Prostate gland (tissue), 2 donors: Measurements from ENCODE around the gene FKTN.

Source experiments
- POLR2A ChIP-seq: fragments of 450-650 bp; IDR thresholded peaks from one replicate; pipeline ENCODE4 v1.6.1; 2016; ENCODE audit warnings: antibody characterized with exemption, mild to moderate bottlenecking
- POLR2AphosphoS5 ChIP-seq: sonication (generic); formaldehyde crosslinking; IDR thresholded peaks from one replicate; pipeline ENCODE4 v1.6.1; 2017; ENCODE audit warnings: antibody characterized with exemption
- TF ChIP-seq, protein P1 (sequence below), 4 experiments: fragments of 200-600 bp in 2 of 4; fragments of 450-650 bp in 2 of 4; sonication (generic) in 2 of 4; IDR thresholded peaks; 1 replicate in 3 of 4; 2 replicates in 1 of 4; pipeline ENCODE4 v1.5.1; 2016 to 2019; ENCODE audit warnings: antibody characterized with exemption in 4 of 4, mild to moderate bottlenecking in 2 of 4, moderate library complexity in 2 of 4

DNA sequence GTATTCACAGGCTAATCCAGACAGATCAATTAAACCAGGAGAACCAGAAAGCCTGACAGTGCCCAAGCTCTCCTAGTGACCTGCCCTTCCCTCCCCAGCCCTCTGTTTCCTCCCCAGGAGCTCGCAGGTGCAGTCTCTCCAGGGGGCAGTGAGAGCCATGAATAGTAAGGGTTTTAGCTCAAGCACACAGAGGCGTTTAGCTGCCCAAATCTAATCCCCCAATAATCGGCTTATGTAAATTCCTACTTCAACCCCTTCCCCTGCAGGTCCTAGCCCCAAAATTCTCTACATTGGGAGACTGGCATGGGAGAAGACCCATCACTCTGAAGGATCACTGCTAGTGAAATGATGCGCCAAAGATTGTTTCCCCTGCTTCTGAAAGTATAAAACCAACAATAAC lies 93.9 kb downstream of the FKTN start:
- TF ChIP-seq, protein P1, sequence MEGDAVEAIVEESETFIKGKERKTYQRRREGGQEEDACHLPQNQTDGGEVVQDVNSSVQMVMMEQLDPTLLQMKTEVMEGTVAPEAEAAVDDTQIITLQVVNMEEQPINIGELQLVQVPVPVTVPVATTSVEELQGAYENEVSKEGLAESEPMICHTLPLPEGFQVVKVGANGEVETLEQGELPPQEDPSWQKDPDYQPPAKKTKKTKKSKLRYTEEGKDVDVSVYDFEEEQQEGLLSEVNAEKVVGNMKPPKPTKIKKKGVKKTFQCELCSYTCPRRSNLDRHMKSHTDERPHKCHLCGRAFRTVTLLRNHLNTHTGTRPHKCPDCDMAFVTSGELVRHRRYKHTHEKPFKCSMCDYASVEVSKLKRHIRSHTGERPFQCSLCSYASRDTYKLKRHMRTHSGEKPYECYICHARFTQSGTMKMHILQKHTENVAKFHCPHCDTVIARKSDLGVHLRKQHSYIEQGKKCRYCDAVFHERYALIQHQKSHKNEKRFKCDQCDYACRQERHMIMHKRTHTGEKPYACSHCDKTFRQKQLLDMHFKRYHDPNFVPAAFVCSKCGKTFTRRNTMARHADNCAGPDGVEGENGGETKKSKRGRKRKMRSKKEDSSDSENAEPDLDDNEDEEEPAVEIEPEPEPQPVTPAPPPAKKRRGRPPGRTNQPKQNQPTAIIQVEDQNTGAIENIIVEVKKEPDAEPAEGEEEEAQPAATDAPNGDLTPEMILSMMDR (IDR thresholded peaks at IDR 0.05), result no peak
- TF ChIP-seq POLR2A (no peak), POLR2AphosphoS5 (no peak)
